ENCODE results near the gene FOS.

- TF ChIP-seq CTCF (IDR thresholded peaks at IDR 0.05; ENCODE audit: low read depth, low read length) (no peak), POLR2A (IDR thresholded peaks at IDR 0.05; ENCODE audit: extremely low read depth, insufficient read length) (no peak), MYC (IDR thresholded peaks at IDR 0.05; ENCODE audit: low read depth, low read length) (no peak)
These were observed 18.4 kb upstream of the FOS start for GRCh38 chr14:75260025-75260763.

Data from NB4 (cell line).